NCI-H748 treated with DMSO at 0.1 percent for 48 hours (cell line): ENCODE results near the gene HAO1.

Source experiments
- DNase-seq: peaks from one replicate; lab custom pipeline; 2025; lab: John Stamatoyannopoulos, UW

Gene HAO1

DNA sequence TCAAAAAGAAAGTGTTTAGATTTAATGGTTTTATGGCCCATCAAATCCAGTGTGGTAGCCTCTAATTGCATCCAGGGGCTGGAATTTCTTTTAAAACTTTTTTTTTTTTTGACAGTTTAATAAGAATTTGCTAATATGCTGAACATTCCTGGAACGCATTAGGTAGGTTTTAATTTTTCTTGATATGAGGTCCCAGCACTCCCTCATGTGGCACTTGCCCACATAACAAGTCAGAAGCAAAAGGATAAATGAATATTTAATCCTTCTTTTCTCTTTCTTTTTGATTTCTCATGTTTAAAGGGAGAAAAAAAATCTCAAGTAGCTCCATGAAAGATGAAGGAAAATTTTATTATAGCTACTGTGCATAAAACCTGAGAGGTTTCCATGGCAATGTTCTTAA lies 13.5 kb downstream of the HAO1 start:
- DNase-seq = peak; percentile 52

DNA sequence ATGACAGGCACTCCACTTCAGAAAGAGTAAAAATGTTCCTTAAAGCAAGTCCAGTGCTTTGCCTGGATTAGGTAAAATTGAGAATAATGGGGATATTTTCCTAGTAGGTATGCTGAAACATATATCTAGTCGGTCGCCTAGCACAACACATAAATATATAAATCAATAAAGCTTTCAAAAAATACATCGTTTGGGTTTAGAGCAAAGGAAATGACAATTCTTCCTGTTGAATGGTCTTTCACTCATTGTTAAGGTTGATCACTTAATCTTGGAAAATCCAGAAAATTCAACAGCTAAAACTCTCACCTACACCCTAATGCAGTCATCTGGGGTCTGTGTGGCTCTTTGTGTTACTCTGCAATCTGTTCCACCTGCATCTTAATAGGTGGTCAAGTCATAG lies 13.9 kb downstream of the HAO1 start:
- no peak for DNase-seq

DNA sequence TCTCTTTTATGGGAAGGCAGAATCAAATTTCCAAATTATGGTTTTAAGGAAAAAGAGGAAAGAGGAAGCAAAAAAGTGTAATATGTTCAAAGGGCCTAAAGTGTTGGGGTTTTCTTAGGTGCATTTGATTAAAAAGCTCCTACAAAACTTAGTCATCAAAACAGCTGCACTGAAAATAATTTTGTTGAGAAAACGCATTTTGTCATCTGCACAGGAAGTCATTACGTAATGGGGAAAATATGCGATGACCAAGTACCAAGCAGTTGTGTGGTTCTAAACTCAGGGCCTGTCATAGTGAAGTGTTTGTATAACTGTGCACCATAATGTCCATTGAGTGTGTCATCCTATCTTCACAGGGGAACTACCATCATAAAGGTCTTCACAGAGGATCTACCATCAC lies 15.6 kb downstream of the HAO1 start:
- no peak for DNase-seq

DNA sequence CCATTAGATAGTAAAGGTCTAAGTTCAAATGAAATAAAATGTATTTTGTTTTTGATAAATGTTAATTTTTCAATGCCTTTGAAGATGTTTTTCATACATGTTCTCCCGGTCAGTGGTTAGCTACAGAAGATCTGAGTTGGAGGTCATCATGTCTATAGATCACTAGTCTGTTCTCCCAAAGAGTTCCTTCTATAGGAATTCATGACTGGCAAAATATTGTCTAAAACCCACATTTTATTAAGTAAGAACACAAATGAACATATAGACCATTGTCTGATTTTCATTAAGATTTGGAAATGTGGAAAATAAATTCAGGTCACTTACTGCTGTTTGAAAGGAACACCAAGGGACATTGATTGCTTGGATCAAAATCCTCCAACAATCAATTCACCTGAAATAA lies 23.6 kb downstream of the HAO1 start:
- no peak for DNase-seq

DNA sequence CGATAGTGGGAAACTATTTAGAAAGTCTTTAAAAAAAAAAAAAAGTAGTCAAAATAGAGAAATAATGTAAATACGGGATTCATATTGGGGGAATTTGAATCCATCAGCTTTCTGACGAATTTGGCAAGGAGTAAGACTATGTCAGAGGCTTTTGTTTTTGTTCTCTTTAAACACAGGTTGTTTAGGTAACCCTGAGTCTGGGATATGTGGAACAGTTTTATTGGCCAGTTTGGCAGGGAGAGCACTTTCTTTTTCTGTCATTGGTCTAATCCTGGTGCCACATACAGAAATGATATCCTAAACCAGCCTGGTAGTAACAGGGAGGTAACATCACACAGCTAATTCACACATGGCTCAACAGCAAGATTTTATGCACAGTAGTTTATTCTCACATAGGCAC lies 27.7 kb downstream of the HAO1 start:
- no peak for DNase-seq

DNA sequence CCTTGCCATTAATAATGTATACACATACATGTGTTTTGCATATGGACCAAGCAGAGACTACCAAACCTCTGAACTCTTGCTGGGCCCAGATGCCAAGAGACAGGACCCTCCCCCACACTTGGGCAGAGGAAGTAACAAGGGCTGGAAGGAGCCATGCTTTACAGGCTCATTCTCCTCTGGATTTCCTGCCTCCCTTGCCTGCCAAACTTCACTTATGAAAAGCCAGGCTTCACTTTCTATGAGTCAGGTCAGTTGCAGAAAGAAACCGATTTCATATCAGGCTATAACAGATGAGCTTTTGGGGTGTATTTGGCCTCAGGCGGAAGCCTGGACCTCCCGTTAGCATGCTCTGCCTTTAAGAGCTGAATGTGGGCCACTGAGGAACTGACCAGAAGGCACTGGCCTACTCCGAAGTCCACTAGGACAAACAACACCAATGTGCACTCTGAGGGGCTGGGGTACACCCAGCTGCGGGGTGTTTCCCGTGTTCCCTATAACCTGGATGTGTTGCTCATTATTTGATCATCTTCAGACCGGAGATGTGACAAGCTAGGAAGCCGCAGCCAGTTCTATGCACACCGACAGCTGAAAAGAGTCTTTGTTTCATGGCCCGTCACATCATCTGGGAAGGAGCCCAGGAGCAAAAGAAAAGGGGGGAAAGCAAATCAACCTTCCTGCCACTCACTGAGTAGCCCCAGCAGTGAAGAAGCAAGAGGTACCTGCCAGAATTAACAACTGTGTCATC lies 28.5 kb downstream of the HAO1 start:
- DNase-seq = no peak

DNA sequence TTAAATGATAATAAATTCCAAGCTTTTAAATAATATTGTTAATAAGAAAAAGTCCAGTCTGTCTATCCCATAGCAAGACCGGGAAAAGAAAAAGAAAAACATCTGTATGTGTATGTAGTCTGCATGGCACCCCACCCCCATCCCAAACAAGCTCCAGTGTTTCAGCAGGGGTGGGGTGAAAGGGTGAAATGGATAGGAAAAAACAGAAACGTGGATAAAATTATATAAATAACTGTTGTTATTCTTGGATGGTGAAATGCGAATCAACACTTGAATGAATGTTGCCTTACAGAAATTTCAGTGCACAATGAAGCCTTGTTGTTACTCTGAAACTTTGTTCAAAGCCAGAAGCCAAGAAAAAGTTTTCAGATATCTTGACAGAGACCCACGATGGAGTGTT lies 31.4 kb downstream of the HAO1 start:
- no peak for DNase-seq

DNA sequence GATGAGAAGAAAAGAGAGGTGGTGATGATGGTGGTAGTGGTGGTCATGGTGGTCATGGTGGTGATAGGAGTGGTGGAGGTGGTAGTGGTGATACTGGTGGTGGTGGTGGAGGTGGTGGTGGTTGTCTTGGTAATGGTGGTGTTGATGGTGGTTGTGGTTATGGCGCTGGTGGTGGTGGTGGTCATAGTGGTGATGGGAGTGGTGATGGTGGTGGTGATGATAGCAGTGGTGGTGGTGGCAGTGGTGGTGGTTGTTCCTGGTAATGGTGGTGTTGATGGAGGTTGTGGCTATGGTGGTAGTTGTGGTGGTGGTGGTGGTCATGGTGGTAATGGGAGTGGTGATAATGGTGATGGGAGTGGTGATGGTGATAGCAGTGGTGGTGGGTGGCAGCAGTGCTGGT lies 36.8 kb downstream of the HAO1 start:
- no peak for DNase-seq

DNA sequence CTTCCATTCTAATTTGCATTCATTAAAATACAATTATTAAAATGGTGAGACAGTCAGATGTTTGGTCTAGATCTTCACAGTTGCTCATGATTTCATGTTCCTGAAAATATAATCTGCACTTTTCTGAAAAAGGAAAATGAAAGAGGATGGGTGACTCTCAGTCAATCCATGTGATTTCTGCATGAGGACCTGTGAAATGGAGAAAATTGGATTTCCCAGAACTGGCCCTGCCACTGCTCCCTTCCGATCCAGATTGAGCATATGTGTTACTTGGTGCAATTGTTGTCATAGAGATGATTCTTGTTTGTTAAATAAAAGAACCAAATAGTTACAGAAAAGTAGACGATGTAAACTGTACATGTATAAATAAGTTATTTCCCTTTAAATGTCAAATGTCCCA lies 37.4 kb downstream of the HAO1 start:
- no peak for DNase-seq

DNA sequence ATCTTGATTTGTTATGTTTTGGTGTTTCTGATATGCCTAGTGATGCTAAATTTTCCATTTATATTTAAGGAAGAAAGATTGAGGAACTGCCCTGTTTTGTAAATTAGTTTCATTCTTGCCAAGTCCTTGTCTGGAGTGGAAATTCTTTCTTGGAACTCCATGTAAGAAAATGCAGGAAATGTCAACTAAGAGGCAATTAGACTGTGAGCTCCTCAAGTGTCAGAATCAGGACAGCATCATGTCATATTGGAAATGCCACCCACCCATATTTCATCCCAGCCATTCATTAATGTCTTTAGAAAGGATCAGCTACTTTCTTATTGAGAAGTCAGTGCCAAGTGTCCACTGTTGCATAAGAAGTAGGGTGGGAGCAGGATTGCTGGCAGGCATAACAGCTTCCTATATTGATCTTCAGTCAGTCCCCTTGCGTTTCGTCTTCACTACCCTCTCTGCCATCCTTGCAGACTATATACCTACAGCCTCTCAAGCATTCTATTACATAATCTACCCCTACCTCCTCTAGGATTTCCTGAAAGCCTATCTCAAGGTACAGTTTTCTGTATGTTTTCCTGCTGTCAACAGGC lies 42.4 kb downstream of the HAO1 start:
- DNase-seq = no peak

DNA sequence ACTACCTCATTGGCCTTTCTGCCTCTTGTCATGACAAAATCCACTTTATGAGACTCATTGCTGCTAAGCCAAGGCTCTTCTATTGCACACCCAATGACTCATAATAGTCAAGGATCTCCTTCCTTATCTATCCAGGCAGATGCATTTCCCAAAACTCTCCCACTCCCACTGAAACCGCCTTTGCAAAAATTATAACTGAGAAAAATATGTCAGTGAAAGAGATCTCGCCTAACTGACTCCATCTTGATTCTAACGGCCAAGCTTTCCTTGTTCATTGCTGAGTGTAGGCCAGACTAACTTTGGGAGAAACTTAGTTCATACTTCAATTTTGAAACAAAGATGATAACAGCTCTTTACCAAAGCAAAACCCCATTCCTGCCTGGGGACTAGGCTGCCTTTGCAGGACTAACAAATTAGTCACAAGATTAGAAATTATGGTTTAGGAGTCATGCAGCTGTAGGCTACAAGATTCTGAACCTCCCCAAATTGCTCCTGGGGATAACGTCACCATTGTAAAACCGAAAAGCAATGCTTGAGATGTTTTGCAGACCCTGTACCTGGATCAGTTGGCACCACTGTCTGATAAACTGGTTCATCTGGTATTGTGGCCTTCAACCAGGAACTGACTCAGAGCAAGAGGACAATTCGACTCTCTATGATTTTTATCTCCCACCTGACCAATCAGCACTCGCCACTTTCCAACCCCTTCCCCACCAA lies 47.1 kb downstream of the HAO1 start:
- no peak for DNase-seq

DNA sequence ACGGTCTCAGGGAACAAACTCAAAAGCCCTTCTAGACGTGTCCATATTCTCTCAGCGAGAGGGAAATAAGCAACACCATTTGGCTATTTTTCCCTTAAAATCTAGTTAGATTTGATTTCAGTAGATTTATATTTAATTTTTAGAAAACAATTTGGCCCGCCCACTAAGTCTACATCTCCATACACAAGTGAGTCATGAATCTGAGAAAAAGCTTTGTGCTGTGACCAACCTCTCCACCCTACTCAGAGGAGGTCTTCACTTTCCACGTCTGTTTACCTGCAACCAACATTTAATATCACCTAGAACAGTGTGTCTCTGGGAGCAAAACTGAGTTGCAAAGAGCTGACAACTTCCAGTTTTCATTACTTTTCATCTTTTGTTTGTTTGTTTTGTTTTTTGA lies 48.6 kb downstream of the HAO1 start:
- no peak for DNase-seq

DNA sequence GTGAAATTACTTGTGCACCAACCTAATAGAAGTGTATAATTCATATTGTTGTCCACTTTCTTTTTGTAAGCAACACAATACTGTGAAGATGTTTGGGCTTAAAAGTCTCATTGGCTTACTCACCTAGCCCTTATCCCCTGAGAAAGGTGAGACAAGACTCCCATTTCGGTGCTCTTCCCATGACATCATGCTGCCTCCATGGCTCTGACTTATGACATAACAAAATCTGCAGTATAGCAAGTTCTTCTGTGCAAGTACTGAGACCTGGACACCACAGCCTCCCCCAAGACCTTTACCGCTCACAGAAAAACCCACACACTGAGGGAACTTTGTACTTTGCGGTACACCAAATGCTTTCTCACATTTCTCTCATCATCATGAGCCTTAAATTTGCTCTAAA lies 50.5 kb downstream of the HAO1 start:
- DNase-seq = no peak

DNA sequence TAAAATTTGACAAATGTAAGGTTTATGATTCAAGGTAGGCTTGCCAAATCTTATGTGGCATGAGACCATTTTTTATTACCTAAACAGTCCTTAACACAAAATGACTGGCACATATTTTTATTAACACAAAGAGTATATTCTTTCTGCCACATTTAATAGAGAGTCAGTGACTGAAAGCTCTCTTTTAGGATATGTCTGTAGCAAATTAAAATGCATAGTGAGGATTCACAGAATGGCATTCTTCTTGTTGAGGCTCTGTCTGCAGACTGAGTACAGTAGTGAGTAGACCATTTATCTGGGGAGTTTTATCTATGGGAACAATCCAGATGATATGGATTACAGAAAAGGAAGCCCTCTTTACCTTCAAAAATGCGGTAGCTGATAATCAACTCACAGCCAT lies 56.5 kb downstream of the HAO1 start:
- DNase-seq = no peak

DNA sequence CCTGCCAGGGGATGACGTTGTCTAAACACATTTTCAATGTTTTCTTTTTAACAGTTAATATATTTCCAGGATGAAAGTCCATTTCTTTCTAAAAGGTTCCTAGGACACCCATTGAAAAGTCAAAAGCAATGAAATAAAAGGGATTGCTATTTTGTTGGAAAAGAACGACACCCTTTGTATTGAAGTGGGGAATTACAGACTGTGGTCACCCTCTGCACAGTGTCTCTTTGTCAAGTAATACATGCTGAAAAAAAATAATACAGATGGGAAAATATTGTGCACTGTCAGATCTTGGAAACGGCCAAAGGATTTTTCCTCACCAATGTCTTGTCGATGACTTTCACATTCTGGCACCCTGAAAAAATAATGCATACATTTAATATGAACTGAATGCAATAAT lies 56.9 kb downstream of the HAO1 start:
- DNase-seq = no peak

DNA sequence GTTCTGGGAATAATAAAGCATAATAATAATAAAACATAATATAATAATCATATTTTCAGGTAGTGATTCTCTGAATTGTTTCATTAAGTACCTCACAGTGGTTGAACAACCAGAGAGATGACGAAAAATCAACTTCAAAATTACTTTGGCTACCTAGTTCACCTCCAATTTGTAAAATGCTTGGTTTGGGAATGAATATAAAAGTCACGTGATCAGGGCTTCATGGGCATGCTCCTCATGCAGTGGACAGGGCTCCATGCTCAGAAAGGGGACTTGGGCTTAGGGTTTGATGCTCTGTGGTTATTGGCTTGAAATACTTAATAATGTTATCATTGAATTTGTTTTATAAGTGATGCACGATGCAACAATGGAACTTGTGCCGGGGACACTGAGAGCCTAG lies 58.2 kb downstream of the HAO1 start:
- no peak for DNase-seq

DNA sequence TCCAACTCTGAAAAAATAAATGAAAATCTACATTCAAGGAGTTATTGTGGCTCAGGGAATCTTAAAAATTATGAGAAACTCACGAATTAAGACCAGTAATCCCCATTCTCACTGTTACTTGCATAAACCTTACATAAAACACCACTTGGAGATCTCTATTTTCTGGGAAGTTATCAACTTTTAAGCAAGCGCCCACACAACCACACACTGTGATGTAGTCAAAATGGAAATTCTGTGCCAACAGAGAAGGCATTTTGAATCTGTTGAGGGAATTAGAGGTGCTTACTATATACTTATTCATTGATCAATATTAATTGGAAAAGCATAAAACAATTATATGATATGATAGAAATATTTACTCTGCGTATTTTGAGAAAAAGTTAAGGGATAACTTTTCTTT lies 58.7 kb downstream of the HAO1 start:
- no peak for DNase-seq

DNA sequence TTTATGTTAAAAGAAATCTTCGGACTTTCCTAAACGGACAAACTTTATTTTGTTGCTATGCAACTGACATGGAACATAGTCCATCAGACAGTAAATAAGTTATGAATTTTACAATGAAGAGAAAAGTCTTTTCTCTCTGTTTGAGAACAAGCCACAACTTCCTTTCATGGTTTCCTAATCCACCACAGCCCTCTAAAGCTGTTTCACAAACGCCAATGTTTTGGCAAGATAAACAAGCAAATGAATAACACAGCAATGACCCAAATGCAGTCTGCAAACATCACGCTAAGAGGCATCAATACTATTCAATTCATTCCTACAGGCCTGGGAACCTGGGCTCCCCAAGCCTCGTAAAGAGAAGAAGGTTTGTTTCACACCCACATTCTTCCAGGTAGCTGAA lies 60.4 kb downstream of the HAO1 start:
- peak; percentile 79 for DNase-seq

DNA sequence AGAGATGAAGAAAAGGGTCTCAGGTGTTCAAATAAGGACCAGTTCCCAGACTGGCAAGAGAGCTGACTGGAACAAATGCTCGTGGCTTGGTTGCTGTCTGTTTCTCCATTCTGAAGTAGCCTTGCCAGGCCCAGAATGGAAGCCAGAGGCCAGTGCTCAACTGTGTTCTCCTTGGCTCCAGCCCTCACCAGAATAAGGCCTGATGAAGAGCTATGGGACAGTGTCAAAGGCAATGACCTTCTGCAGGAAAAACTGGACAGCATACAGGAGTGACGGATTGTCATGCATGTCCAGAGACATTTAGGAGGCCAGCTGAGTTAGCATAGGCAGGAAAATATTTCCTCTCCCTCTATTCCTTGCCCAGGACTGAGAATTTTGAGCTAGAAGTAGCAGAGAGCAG lies 72.2 kb downstream of the HAO1 start:
- no peak for DNase-seq

DNA sequence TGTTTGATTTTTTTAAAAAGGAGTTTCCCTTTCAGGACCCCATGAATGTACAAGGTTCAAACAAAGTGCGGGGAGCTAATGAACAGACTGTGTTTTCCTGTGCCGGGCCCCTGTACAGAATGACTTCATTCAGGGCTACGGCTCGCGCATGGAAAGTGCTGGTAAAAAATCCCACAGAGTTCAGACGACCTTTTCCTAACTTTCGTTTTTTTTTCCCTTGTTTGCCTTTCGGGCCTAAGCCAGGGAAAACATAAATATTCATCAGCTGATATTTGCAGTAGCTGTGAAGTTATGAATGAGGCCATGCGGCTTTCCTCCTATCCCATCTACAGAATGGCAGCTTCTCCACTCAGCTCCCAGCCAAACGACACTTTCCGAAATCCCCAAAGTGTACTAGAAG lies 74.0 kb downstream of the HAO1 start:
- DNase-seq = no peak

DNA sequence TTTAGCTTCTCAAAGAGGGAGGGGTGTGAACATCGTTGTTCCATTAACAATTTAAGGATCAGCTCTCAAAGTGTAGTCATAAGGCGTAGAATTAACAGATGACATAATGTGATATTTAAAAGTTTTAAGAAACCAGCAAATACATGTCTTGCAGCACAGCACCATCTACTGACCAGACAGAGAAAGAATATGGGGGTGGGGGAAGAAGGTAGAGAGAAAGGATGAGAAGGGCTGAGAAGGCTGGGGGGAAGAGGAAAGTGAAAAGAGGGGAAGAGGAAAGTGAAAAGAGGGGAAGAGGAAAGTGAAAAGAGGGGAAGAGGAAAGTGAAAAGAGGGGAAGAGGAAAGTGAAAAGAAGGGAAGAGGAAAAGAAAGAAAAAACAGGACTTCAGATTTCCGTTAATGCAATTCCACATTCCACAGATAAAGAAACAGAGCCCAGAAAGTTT lies 80.9 kb downstream of the HAO1 start:
- DNase-seq = peak; percentile 84

DNA sequence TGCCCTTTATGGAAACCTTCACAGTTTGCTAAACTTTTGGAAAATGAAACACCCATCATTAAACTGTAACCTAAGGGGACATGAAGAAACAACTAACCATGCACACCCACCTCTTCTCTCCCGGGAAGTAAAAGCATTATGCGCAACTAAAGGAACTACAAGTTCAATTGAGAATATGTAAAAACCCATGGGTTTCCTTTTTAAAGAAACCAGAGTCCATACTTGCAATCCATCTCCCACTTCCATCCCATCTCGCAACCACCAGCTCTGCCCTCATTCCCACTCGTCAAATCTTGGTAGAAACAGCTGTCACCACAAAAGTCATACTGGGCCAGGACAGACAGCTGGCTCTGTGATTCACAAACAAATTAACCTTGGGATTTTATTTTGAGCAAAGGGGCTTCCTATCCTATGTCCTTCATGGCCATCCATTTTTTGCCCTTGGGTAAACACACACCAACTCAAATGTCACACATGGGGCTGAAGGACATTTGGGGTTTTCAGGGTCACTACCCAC lies 81.5 kb downstream of the HAO1 start:
- no peak for DNase-seq

DNA sequence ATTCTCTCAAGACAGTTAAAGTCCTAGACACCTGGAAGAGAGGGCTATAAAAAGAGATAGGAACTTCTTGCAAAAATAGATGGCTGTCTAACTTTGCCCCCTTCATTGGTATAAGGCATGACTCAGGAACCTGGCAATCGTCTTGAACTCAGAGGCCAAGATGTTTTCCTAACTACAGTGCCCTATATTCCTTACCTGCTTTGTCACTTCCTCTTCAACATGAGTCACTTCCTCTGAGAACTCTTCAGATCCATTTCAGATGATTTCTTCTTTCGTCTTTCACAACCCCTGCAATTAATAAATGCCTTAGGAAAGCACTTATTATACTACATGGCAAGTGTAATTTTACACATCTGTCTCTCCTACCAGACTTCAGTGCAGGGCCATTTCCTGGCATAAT lies 83.5 kb downstream of the HAO1 start:
- DNase-seq = no peak
